ENCODE results near the gene VSIR. TPM values are rescaled to one million over a fixed set of nuclear protein-coding genes. Genes with fewer than 3 reads are reported as not detected.

Gene VSIR
- total RNA-seq, 4 donors from 2014 or later: 34.1 to 51.7 (median 44.8) TPM

GRCh38 chr10:71772832-71773220 lies 494 bp downstream of the VSIR start:
- H3K4me3 ChIP-seq: peak overlapping the region; percentile 68 to 96 (median 82)
- H3K4me1 ChIP-seq: peaks cover 50 to 83% (median 52%) of the 10 kb centered on the region in 3 donors
- no peaks in the 10 kb centered on the region for H3K36me3 ChIP-seq
- TF ChIP-seq POLR2A (IDR thresholded peaks at IDR 0.05): no peak
- TF ChIP-seq CTCF (IDR thresholded peaks at IDR 0.05): no peak
- intact Hi-C loops (cut with DNase I): loop anchor here (5.0 kb wide), 2 partner anchors 46 to 61 kb away; no protein-coding TSS in a partner anchor
- no peak for DNase-seq
- no peaks in the 10 kb centered on the region for H3K9me3 ChIP-seq
- H3K27ac ChIP-seq: peak overlapping the region; percentile 91 to 99 (median 95)
- WGBS, 2 donors: 8% methylated on average over 2 of the region's 4 CpGs; no CpG with 5 or more reads in 1 of the 2 donors
- no peaks in the 10 kb centered on the region for H3K27me3 ChIP-seq

- Histone ChIP-seq H3K4me1 (peaks cover 59 to 91% (median 60%) of the 10 kb centered on the region in 3 donors), H3K27me3 (no peaks in the 10 kb centered on the region), H3K9me3 (no peaks in the 10 kb centered on the region), H3K36me3 (no peaks in the 10 kb centered on the region), H3K4me3 (peak overlapping the region; percentile 68 to 96 (median 82)), H3K27ac (peak overlapping the region; percentile 91 to 99 (median 95))
- no peak for DNase-seq
- TF ChIP-seq POLR2A (IDR thresholded peaks at IDR 0.05): peak in 3 of 4 donors; percentile 11 to 65 (median 59)
- no peak for TF ChIP-seq CTCF (IDR thresholded peaks at IDR 0.05)
- 0 to 29% methylated on average over 1 to 2 of the region's 2 CpGs for WGBS, 2 donors
- intact Hi-C loops (cut with DNase I): loop anchor here (5.0 kb wide), 2 partner anchors 45 to 60 kb away; no protein-coding TSS in a partner anchor
Observed at GRCh38 chr10:71771821-71772617, 1.3 kb downstream of the VSIR start.

- peak overlapping the region; percentile 68 to 96 (median 82) for H3K4me3 ChIP-seq
- H3K4me1 ChIP-seq: peaks cover 63 to 99% (median 68%) of the 10 kb centered on the region in 3 donors
- peaks cover 0 to 2% (median 0%) of the 10 kb centered on the region in 3 donors for H3K36me3 ChIP-seq
- no peak for TF ChIP-seq POLR2A (IDR thresholded peaks at IDR 0.05)
- no peak for TF ChIP-seq CTCF (IDR thresholded peaks at IDR 0.05)
- no peak for DNase-seq
- intact Hi-C loops (cut with DNase I): loop anchor here (5.0 kb wide), 2 partner anchors 44 to 59 kb away; no protein-coding TSS in a partner anchor
- whole genome bisulfite sequencing, 2 donors: 52% methylated on average over 2 of the region's 2 CpGs; no CpG with 5 or more reads in 1 of the 2 donors
- H3K27ac ChIP-seq: peak overlapping the region; percentile 91 to 99 (median 95)
- no peaks in the 10 kb centered on the region for H3K9me3 ChIP-seq
- H3K27me3 ChIP-seq: no peaks in the 10 kb centered on the region
Observed at GRCh38 chr10:71771204-71771603, 2.1 kb downstream of the VSIR start.

- peak overlapping the region; percentile 91 to 99 (median 95) for H3K27ac ChIP-seq
- H3K4me1 ChIP-seq: peaks cover 67 to 99% (median 72%) of the 10 kb centered on the region in 3 donors
- peak overlapping the region in 3 of 4 donors; percentile 68 to 96 (median 75) for H3K4me3 ChIP-seq
- 83% methylated on average over 1 of the region's 3 CpGs; no CpG with 5 or more reads in 1 of the 2 donors for WGBS, 2 donors
- intact Hi-C loops (cut with DNase I): loop anchor here (5.0 kb wide), 2 partner anchors 43 to 58 kb away; no protein-coding TSS in a partner anchor
- H3K36me3 ChIP-seq: peaks cover 0 to 5% (median 0%) of the 10 kb centered on the region in 3 donors
- TF ChIP-seq CTCF (IDR thresholded peaks at IDR 0.05): no peak
- TF ChIP-seq POLR2A (IDR thresholded peaks at IDR 0.05): peak in 1 of 4 donors; percentile 22
- DNase-seq: no peak
- no peaks in the 10 kb centered on the region for H3K27me3 ChIP-seq
- H3K9me3 ChIP-seq: no peaks in the 10 kb centered on the region
Observed at GRCh38 chr10:71770789-71771188, 2.5 kb downstream of the VSIR start.

GRCh38 chr10:71770255-71770654 lies 3.1 kb downstream of the VSIR start:
- intact Hi-C loops (cut with DNase I): loop anchor here (5.0 kb wide), 2 partner anchors 43 to 58 kb away; no protein-coding TSS in a partner anchor
- no peak for TF ChIP-seq CTCF (IDR thresholded peaks at IDR 0.05)
- TF ChIP-seq POLR2A (IDR thresholded peaks at IDR 0.05): no peak
- Histone ChIP-seq H3K36me3 (peaks cover 0 to 5% (median 0%) of the 10 kb centered on the region in 3 donors), H3K9me3 (no peaks in the 10 kb centered on the region), H3K27me3 (no peaks in the 10 kb centered on the region), H3K27ac (peak overlapping the region; percentile 91 to 99 (median 95)), H3K4me1 (peaks cover 72 to 99% (median 78%) of the 10 kb centered on the region in 3 donors), H3K4me3 (peak overlapping the region in 3 of 4 donors; percentile 68 to 96 (median 75))
- WGBS, 2 donors: 72% methylated on average over 3 of the region's 3 CpGs; no CpG with 5 or more reads in 1 of the 2 donors
- DNase-seq: no peak
